Cardiac muscle cell (in vitro differentiated cells and primary cell): ENCODE results near the gene GNAL. TPM values are rescaled to one million over a fixed set of nuclear protein-coding genes. Genes with fewer than 3 reads are reported as not detected.

ENCODE experiments used
- DNase-seq, 2 donors: peaks; one replicate each; pipeline versions ENCODE4 v3.0.0 to v3.0.0-alpha.2; 2010 to 2017; ENCODE audit warnings: low read depth in 1 of 2, low spot score in 1 of 2
- H3K27ac ChIP-seq: fragments of 200-600 bp; sonication (generic); 2 replicates; pipeline ENCODE4 v1.5.1; 2016
- H3K27me3 ChIP-seq: fragments of 200-600 bp; sonication (generic); 2 replicates; pipeline ENCODE4 v1.6.0; 2016; ENCODE audit warnings: control low read depth
- H3K36me3 ChIP-seq: fragments of 200-600 bp; sonication (generic); 2 replicates; pipeline ENCODE4 v1.5.1; 2016; ENCODE audit warnings: control low read depth
- H3K4me1 ChIP-seq: fragments of 200-600 bp; sonication (generic); 2 replicates; pipeline ENCODE4 v1.8.1; 2017; ENCODE audit warnings: low read depth, mild to moderate bottlenecking, mixed run types
- H3K4me3 ChIP-seq: fragments of 200-600 bp; sonication (generic); 2 replicates; pipeline ENCODE4 v1.5.1; 2016; ENCODE audit warnings: mild to moderate bottlenecking
- H3K9me3 ChIP-seq: fragments of 200-600 bp; sonication (generic); 2 replicates; pipeline ENCODE4 v1.5.1; 2017; ENCODE audit warnings: low read depth, mild to moderate bottlenecking, control low read depth
- CTCF ChIP-seq: IDR thresholded peaks from 2 replicates; pipeline ENCODE4 v1.5.1; 2012; ENCODE audit warnings: low read depth, mild to moderate bottlenecking, low read length
- polyA plus RNA-seq: library from polyadenylated mRNA; unstranded; fragments of >200 nt; fragmentation: Nextera tagmentation; extraction: Ambion mirVana; gene quantifications from 2 replicates; pipeline ENCODE4 v1.2.1, GENCODE V29; 2016
- total RNA-seq: library from RNA; depleted of rRNA; stranded (reverse); fragments of >200 nt; gene quantifications from 2 replicates; pipeline ENCODE4 v1.2.3, GENCODE V29; 2016

The GNAL gene
- total and polyA plus RNA-seq, 2 experiments from 2014 or later, result 10.4 to 10.6 TPM

- no peak overlapping the region for H3K27ac ChIP-seq
- H3K9me3 ChIP-seq, result no peaks in the 10 kb centered on the region
- H3K4me3 ChIP-seq, result no peak overlapping the region
- H3K36me3 ChIP-seq, result no peaks in the 10 kb centered on the region
- no peak for TF ChIP-seq CTCF
- peaks cover 14% of the 10 kb centered on the region for H3K4me1 ChIP-seq
- DNase-seq, result no peak
- no peaks in the 10 kb centered on the region for H3K27me3 ChIP-seq
Measured at GRCh38 chr18:11860594-11861450, 171.8 kb downstream of the GNAL start.

DNA sequence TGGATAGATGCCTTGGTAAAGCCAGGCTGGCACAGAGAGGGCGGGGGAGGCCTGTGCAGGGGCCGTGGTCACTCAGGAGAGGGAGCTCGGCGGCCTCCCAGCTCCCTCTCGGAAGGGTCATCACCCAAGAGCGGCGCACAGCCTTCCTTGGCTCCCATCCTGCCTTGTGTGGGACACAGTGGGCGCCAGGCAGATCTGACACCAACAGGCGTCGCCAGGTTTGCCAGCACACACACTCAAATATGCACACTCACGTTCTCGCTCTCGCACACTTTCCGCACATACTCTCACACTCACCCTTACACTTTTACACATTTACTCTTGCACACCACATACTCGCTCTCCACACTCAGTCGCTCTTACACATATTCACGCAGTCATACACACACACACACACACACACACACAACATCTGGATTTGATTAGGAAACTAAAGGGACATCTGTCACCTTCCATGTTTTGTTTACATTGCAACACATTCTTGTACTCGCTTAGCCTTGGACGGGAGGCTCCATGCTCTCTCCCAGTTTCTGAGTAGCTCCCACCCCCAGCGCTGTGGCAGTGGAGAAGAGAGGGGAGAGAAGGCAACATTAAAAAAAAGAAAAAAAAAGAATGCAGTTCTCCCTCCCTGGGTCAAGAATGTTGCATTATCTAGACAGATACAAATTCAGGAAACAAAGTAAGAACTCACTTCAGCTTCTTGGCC is 172.7 kb downstream of the GNAL start:
- Histone ChIP-seq H3K9me3 (no peaks in the 10 kb centered on the region), H3K4me3 (no peak overlapping the region), H3K27me3 (no peaks in the 10 kb centered on the region), H3K4me1 (peaks cover 14% of the 10 kb centered on the region), H3K27ac (no peak overlapping the region), H3K36me3 (no peaks in the 10 kb centered on the region)
- TF ChIP-seq CTCF, result no peak
- DNase-seq, result peak in 1 of 2 donors; percentile 72

- no peaks in the 10 kb centered on the region for H3K27me3 ChIP-seq
- DNase-seq, result peak in 1 of 2 donors; percentile 49
- H3K27ac ChIP-seq, result no peak overlapping the region
- H3K4me1 ChIP-seq, result peaks cover 5% of the 10 kb centered on the region
- H3K4me3 ChIP-seq, result no peak overlapping the region
- no peaks in the 10 kb centered on the region for H3K36me3 ChIP-seq
- no peak for TF ChIP-seq CTCF
- H3K9me3 ChIP-seq, result no peaks in the 10 kb centered on the region
Measured at GRCh38 chr18:11862468-11863137, 173.5 kb downstream of the GNAL start.

GRCh38 chr18:11864471-11864870 is 175.4 kb downstream of the GNAL start:
- TF ChIP-seq CTCF, result no peak
- Histone ChIP-seq H3K27ac (no peak overlapping the region), H3K36me3 (no peaks in the 10 kb centered on the region), H3K27me3 (no peaks in the 10 kb centered on the region), H3K4me1 (no peaks in the 10 kb centered on the region), H3K4me3 (no peak overlapping the region), H3K9me3 (no peaks in the 10 kb centered on the region)
- no peak for DNase-seq

- H3K36me3 ChIP-seq, result no peaks in the 10 kb centered on the region
- H3K9me3 ChIP-seq, result no peaks in the 10 kb centered on the region
- H3K27me3 ChIP-seq, result no peaks in the 10 kb centered on the region
- H3K4me3 ChIP-seq, result no peak overlapping the region
- DNase-seq, result no peak
- no peak overlapping the region for H3K27ac ChIP-seq
- no peak for TF ChIP-seq CTCF
- H3K4me1 ChIP-seq, result no peaks in the 10 kb centered on the region
Measured at GRCh38 chr18:11865071-11865470, 176.0 kb downstream of the GNAL start.
